Activated T-cell treated with anti-CD3 and anti-CD28 coated beads for 4 hours (primary cell): ENCODE measurements around the gene B3GALT6.
A peak's percentile ranks its signal among the peaks of the same experiment; 100 is the strongest.

Source experiments
- DNase-seq: peaks from one replicate; pipeline ENCODE4 v3.0.0-alpha.2; 2020

B3GALT6 gene

DNA sequence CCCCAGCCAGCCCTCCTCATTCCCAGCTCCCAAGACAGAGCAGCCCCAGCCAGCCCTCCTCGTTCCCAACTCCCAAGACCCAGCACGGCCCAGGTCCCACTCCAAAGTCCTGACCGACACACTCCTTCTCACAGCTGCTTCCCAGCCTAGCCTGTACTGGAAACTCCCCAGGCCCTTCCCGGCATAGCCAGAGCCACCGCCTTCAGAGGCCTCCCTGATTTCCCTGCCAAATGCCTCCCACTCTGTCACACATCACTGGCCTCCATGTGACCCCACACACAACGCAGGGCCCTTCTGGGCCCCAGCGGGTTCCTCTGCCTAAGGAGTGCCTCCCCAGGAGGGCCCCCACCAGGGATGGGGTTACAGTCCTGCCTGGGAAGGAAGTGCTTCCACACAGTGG, 38.8 kb downstream of the B3GALT6 start:
- DNase-seq: no peak

DNA sequence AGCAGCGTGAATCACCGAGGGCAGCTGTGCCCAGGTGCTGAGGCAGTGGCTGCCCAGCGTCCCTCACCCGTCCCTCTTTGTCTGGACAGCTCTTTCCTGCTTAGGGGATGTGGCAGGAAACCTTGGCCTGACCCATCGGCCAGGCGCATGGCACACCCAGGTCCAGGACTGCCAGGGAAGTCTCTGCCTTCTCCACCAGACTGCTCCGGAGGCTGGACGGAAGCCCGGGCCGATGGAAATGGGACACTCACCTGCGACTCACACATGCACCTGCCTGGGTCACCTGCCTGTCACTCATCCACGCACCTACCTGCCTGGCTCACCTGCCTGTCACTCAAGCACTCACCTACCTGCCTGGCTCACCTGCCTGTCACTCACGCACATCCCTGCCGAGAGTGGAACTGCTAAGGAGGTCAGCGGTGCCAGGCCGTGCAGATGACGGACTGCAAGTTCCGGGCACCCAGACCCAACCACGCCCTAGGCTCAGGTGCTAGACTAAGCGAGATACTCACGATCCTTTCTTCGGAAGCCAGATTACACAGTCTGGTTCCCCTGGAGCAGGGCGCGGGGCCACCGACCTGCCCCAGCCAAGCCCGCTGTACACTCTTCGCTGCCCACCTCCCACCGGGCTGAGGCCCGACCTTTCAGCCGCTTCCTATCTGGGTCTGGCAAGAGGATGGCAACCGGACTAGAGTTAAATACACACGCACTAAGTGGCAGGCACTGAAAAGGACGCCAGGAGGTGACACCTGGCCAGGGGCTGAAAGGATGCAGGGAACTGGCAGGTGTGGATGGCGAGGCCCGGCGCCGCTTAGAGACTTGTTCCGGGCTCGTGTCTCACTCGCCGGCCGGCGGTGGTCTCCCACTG, 40.5 kb downstream of the B3GALT6 start:
- no peak for DNase-seq

DNA sequence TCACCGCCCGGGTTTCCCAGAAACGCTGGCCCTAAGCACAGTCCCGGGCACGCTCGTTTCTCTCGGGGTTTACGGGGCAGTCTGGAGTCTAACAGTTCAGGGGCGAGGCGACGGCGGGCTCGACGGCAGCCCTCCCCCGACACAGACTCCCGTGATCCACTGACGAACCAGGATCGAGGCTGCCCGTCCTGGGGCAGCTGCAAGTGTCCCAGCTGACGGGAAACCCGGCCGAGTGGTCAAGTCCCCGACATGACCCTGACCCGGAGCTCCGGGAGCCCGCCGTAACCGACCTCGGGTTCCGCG, 41.1 kb downstream of the B3GALT6 start:
- no peak for DNase-seq

DNA sequence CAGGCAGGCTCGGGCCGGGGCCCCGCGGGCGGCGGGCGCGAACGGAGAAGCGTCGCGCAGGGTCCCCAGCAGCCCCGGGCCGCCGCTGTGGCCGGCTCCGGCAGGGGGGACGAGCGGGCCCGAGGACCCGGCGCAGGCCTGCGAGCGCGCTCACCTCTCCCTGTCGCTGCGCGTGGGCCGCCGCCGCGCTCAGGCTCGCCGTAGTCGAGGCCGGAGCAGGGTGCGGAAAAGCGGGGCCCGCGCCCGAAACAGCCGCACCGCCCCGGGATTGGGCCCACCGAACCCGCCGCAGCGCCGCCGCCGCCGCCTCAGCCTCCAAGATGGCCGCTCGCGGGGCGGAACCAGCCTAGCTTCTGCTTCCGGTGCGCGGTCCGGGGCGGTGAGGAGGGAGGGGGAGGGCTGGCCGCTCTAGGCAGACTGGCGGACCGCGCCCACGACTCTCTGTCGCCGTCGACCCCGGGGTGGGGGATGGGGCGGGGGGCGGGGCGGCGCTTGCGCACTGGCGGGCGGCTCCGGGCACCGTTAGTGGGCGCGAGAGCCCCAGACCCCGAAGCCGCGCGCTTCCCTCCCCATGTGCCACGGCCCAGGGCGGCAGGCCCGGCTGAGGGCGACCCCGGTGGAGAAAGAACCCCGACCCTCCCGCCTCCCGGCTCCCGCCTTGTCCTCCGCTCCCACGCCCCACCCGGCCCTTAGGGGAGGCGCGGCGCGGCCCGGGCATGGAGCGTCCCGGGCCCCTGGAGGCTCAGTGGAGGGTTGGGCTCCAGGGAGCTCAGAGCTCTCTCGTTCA, 41.7 kb downstream of the B3GALT6 start, which contains the start of gene UBE2J2:
Gene UBE2J2 (minus strand): TSS at position 343 of the 787 bp plus-strand sequence. CDS start 5,862 bp downstream, outside the sequence.
- DNase-seq: peak; percentile 88

DNA sequence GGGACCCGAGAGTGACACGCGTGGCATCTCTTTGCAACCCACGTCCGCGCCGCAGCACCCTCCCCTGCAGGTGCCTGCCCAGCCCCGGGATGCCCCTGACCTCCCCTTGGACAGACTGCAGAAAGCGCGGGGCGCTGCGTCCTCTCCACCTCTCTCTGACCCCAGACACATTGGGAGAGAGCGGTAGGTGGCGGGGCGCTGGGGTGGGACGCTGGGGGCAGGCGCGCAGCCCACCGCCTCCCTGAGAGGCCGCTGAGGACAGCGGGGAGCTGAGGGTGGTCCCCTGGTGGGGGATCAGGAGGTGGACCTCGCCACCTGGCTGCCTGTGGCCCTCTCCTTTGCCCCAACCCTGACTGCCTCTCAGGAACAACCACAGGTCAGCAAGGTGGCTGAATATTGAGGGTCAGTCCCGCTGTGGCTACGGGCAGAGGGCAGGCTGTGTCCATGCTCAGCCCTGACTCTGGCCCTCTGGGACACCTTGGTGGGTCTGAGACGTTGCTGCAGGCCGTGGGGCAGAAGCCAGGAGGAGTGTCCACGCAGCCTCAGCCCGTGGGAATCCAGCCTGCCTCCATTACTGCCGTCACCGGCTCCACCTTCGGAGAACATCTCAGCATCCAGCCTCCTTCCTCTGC, 42.4 kb downstream of the B3GALT6 start:
- no peak for DNase-seq

DNA sequence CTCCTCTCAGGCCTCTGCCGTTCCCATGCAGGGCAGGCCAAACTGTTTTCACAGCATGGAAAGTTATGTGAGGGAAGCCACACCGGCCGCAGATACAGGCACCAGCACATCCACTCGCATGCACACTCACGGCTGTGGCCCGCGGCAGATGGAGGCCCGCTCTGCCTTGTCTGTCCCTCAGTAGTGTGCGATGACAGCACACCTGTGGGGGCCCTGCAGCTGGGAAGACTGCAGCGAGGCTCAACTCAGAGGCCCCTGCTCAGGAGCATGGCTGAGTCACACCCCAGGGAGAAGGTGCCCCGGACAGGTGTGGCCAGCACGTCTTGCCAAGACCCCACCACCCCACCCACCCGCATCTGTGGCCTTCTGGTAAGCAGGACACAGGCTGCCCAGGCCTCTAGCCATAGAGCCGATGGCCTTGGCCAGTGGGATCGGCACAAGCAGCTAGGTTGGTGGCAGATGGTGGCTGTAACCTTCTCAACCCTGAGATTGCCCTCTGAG, 42.9 kb downstream of the B3GALT6 start:
- no peak for DNase-seq

DNA sequence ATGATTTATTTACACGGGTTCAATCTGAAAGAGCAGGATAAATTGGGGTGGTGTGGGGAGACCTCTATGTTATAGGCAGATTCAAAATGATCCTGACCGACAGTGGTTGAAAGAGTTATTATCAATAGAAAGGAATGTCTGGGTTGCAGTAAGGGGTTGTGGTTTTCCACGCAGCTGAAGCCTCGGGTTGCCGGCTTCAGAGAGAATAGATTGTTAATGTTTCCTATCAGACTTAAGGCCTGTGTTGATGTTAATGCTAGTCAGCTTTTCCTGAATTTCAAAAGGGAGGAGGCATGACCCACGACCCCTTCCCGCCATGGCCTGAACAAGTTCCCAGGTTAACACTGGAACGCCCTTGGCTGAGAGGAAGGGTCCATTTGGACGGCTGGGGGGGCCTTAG, 43.8 kb downstream of the B3GALT6 start:
- no peak for DNase-seq

DNA sequence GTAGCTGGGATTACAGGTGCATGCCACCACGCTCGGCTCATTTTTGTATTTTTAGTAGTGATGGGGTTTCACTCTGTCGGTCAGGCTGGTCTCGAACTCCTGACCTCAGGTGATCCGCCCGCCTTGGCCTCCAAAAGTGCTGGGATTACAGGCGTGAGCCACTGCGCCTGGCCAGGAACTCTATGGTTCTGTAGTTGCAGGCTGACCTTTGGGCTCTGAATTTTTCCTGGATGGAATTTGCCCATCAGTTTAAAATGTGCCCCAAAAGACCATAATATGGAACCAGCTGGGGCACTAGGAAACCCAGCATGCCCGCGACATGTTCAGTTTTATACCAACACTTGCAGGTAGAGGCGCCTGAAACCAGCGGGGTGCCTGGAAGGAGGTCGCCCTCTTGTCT, 46.6 kb downstream of the B3GALT6 start:
- DNase-seq: no peak

DNA sequence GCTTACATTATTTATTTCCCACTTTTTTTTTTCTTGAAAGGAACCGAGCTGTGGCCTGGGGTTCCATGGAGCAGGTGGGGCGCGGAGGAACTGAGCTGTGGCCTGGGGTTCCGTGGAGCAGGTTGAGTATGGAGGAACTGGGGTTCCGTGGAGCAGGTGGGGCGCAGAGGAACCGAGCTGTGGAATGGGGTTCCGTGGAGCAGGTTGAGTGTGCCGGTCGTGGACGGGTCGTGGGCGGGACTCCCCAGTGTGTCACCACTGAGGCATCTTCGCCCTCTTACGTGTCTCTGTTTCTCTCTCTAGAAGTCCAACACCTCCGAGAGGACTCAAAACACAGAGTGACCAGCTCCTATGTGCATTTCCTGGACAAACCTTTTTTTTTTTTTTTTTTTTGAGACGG, 47.0 kb downstream of the B3GALT6 start:
- no peak for DNase-seq

DNA sequence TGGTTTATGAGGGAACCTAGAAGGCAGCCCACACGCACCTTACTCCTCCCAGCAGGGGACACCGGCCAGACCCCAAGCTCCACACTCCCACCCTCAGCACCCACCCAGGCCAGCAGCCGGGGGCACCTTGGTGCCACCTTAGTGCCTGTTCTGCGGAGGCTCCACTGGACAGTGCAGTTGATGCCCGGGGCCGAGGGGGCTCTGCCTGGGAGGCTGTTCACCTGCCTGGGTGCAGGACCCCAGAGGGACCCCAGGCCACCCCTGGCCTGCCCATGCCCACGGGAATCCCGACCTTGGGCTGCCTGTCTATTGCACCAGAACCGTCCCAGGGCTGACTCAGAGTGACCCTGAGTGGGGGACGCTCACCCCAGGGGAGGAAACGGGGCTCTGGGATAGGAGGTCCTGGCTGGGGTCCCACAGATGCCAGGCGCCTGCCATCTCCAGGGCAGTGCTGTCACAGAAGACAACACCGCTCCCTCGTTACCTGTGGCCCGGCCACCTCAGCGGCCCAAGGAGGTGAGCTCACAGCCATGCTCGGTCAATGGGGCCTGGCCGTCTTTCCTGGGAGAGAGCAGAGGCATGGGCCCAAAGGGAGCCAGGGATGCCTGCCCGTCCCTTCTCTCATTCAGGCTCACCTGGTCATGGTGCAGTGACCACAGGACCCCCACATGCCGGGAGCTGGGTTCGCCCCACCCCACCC, 48.9 kb downstream of the B3GALT6 start:
- DNase-seq: no peak

DNA sequence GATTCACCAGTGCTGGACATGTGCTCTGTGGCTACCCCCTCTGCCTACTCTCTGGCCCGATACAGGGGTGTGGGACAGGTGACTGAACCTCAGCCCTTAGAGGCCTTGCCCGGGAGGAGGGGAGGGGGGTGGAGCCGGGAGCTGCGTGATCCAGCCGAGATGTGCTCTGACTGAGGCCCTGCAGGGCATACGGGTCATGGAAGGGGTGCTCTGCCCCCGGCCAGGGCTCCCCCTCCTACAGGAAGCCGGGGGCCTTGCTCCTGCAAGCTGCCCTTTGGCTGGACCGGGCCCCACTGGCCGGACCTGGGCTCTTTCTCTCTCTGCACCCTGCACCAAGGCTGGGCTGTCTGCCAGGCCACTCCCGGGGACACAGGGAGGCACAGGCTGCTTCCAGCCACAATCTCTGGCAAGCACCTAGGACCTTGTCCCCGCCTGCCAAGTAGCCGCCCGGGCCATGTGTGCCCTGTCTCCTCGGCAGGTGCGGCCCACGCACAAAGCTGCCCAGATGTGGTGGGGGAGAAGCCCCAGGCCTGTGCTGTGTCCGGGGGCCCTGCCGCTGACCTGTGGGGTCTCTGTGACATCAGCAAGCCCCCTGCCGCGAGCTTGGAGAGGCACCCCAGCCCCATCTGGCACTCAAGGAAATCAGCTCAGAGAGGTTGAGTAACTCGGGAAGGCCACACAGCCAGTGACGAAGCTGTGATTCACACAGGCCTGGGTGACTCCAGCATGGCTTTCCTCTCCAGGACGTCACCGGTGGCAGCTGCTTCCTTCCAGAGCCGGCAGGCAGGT, 49.7 kb downstream of the B3GALT6 start:
- DNase-seq: no peak

DNA sequence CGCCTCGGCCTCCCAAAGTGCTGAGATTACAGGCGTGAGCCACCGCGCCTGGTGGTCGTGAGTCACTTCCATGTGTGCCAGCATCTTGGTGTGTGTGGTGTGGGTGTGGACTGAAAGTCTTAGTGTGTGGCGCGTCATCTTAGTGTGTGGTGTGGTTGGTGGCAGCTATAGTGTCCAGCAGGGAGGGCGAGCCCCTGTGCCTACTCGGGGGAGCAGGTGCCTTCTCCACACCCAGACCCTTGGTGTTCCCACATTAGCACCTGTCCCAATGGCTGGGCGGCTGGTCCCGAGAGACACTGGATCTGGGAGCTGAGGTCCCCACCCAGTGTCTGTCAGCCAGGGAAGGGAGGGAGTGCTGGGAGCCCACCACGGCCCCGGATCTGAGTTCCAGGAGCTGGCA, 51.0 kb downstream of the B3GALT6 start:
- no peak for DNase-seq

DNA sequence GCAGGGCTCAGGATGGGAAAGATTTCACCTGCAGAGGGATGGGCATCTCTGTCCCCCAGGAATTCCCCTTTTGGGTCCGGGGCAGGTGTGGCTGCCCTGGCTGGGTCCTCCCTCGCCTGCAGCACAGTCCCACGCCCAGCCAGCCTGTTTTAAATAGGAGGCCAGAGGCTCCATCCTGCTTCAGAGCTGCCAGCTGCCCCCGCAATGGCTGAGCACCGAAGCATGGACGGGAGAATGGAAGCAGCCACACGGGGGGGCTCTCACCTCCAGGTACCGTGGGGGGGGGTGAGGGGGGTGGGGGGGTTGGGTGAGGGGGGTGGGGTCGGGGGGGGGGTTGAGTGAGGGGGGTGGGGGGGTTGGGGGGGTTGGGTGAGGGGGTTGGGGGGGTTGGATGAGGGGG, 51.8 kb downstream of the B3GALT6 start:
- no peak for DNase-seq
